ENCODE measurements around the gene MGAM2.

DNA sequence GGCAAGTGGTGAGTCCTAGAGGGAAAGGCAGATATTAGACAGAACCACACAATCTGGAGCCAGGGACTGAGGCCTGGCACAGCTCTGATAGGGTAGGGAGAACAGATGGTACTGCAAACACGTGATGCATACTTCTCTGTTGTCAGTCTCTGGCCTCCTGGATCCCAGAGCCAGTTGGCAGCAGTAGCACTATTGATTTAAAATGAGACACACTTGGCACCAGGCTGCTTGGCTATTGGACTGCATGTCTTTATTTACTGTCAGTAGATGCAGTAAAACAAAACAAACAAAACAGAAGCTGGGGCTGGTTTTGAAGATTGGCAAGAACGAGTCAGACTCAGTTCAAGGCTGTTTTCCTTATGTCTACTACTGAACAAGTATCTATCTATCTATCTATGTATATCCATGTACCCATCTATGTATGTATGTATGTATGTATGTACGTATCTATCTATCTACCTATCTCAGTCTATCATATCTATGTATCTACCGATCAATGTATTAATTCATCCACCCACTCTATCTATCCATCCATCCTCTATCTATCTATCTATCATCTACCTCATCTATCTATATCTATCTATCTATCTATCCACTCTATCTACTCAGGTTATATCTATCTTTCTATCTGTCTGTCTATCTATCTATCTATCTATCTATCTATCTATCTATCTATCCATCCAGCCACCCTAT lies 23.4 kb upstream of the MGAM2 start:
- TF ChIP-seq, protein P1, sequence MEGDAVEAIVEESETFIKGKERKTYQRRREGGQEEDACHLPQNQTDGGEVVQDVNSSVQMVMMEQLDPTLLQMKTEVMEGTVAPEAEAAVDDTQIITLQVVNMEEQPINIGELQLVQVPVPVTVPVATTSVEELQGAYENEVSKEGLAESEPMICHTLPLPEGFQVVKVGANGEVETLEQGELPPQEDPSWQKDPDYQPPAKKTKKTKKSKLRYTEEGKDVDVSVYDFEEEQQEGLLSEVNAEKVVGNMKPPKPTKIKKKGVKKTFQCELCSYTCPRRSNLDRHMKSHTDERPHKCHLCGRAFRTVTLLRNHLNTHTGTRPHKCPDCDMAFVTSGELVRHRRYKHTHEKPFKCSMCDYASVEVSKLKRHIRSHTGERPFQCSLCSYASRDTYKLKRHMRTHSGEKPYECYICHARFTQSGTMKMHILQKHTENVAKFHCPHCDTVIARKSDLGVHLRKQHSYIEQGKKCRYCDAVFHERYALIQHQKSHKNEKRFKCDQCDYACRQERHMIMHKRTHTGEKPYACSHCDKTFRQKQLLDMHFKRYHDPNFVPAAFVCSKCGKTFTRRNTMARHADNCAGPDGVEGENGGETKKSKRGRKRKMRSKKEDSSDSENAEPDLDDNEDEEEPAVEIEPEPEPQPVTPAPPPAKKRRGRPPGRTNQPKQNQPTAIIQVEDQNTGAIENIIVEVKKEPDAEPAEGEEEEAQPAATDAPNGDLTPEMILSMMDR (IDR thresholded peaks at IDR 0.05): no peak
- TF ChIP-seq POLR2AphosphoS5 (IDR thresholded peaks at IDR 0.05; ENCODE audit: low read depth, low read length) (no peak), SIN3A (IDR thresholded peaks at IDR 0.05; ENCODE audit: borderline replicate concordance, insufficient read depth, low read depth, low read length) (no peak)

All from Panc1 (cell line).